CD4-positive, alpha-beta T cell (primary cell): ENCODE results near the gene IL4R. TPM values are rescaled to one million over a fixed set of nuclear protein-coding genes. Genes with fewer than 3 reads are reported as not detected.

Source experiments
- ATAC-seq: fragments of 200-7000 bp; cut with Tn5 transposase; one replicate; pipeline ENCODE4 v1.10.0; 2022; ENCODE audit warnings: mild to moderate bottlenecking; ENCODE audit not compliant: poor library complexity
- CTCF ChIA-PET: fragments of 350-600 bp; sonication (Branson Sonifier 250); formaldehyde crosslinking; loops from one replicate; lab custom pipeline; 2021; ENCODE audit warnings: antibody characterized with exemption, inconsistent platforms; lab: Charles Lee
- POLR2A ChIA-PET: fragments of 350-600 bp; sonication (Branson Sonifier 250); formaldehyde crosslinking; loops from one replicate; lab custom pipeline; 2021; ENCODE audit warnings: antibody characterized with exemption, inconsistent platforms; lab: Charles Lee
- DNase-seq, 14 experiments: peaks; one replicate each; pipeline ENCODE4 v3.0.0-alpha.2; 2013 to 2020; ENCODE audit warnings: mixed read lengths in 2 of 14
- H3K27ac ChIP-seq, 2 donors: one replicate each; pipeline versions ENCODE4 v1.5.1 to v1.7.0; 2013; ENCODE audit warnings: low read length in 2 of 2, low read depth in 1 of 2, mild to moderate bottlenecking in 1 of 2
- H3K27me3 ChIP-seq, 2 experiments: 1 replicate in 1 of 2; 2 replicates in 1 of 2; pipeline versions ENCODE4 v1.6.1 to v1.7.0; 2013; ENCODE audit warnings: low read length in 2 of 2, control low read depth in 1 of 2, mild to moderate bottlenecking in 1 of 2, moderate library complexity in 1 of 2; ENCODE audit not compliant: insufficient read depth in 2 of 2, control insufficient read depth in 1 of 2
- H3K36me3 ChIP-seq: one replicate; pipeline ENCODE4 v1.6.1; 2013; ENCODE audit warnings: low read length, control low read depth; ENCODE audit not compliant: insufficient read depth
- H3K4me1 ChIP-seq: one replicate; pipeline ENCODE4 v1.6.1; 2013; ENCODE audit warnings: low read length, control low read depth; ENCODE audit not compliant: insufficient read depth
- H3K4me3 ChIP-seq: one replicate; pipeline ENCODE4 v1.5.1; 2013; ENCODE audit warnings: mild to moderate bottlenecking, low read length, moderate library complexity
- H3K9me3 ChIP-seq, 2 experiments: 1 replicate in 1 of 2; 2 replicates in 1 of 2; pipeline versions ENCODE4 v1.6.1 to v1.7.0; 2013; ENCODE audit warnings: low read length in 2 of 2, mild to moderate bottlenecking in 2 of 2, control low read depth in 1 of 2, moderate library complexity in 1 of 2; ENCODE audit not compliant: control insufficient read depth in 1 of 2, insufficient read depth in 1 of 2
- H3K27ac Mint-ChIP-seq: one replicate; pipeline ENCODE4 v1.8.0; 2020; ENCODE audit warnings: mixed read lengths
- H3K27me3 Mint-ChIP-seq: one replicate; pipeline ENCODE4 v1.8.0; 2021; ENCODE audit warnings: mixed read lengths
- H3K36me3 Mint-ChIP-seq: one replicate; pipeline ENCODE4 v1.8.0; 2021; ENCODE audit warnings: low read depth, mixed read lengths
- H3K4me1 Mint-ChIP-seq: one replicate; pipeline ENCODE4 v1.8.0; 2021; ENCODE audit warnings: low read depth, mixed read lengths
- H3K4me3 Mint-ChIP-seq: one replicate; pipeline ENCODE4 v1.8.0; 2020; ENCODE audit warnings: mild to moderate bottlenecking, mixed read lengths
- H3K9me3 Mint-ChIP-seq: one replicate; pipeline ENCODE4 v1.8.0; 2020; ENCODE audit warnings: mixed read lengths
- intact Hi-C, 2 experiments: fragments of 100-400 bp; cut with DNase I in 1 of 2; cut with micrococcal nuclease in 1 of 2; formaldehyde crosslinking; loops; one replicate each; pipeline versions ENCODE4 v1.15.1 to v1.9.0; 2023 to 2025; cut with DNase I, micrococcal nuclease
- total RNA-seq, 174 experiments: library from RNA in 2 of 174; stranded (reverse) in 2 of 174; gene quantifications; one replicate each; pipeline ENCODE4 v1.2.3 and lab custom pipeline; 2021 to 2026
- TF ChIP-seq, protein P1 (sequence below): fragments of 200-600 bp; IDR thresholded peaks from one replicate; pipeline ENCODE4 v1.8.0; 2022; ENCODE audit warnings: antibody characterized with exemption, mild to moderate bottlenecking

IL4R gene
- total RNA-seq, 2 experiments from 2014 or later = 145 to 147 TPM

DNA sequence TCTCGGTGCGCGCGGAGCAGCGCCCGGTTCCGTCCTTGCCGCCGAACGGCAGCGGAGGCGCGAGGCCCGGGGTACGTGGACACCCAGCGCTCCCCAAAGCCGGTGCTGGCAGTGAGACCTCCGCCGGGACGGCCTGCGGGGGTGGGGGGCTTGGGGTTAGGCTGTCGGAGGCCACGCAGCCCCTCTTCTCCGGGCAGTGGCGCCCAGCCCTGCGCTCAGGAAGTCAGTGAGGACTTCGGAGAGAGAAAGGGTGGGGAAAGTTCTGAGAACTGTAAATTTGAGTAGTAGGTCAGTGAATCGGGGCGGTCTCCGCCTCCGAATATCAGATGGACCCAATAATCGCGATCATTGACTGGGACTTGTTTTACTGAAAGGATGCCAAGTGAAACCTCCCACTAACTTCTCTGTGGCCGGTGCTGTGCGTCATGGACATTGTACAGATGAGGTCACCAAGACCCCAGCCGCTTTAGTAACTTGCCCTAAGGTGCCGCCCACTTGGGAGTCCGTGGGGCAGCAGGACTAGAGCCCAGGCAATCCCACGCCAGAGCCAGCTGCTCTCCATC, 468 bp downstream of the IL4R start:
- peaks cover 54% of the 10 kb centered on the region for H3K4me1 Mint-ChIP-seq
- peak in 11 of 14 experiments; percentile 11 to 80 (median 42) for DNase-seq
- CTCF ChIA-PET = no interaction called here

DNA sequence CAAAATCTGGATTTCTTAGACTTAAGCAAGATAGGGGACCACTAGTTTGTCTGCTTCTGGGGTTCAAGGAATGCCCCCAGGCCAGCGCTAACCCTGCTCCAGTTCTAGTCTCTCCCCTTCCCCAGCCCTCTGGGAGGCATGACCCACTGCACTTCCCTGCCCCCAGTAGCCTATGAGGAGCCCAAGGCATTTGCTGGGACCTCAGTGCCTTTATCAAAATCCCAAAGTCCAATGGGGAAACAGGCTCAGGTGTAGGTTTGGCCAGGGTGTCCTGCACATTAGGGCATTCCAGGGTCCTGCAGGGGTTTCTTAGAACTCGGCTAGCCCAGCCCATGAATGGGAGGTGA, 1.2 kb downstream of the IL4R start:
- Histone ChIP-seq H3K36me3 (no peaks in the 10 kb centered on the region), H3K27me3 (no peaks in the 10 kb centered on the region), H3K27ac (peak overlapping the region; percentile 89 to 94), H3K4me1 (peaks cover 69% of the 10 kb centered on the region), H3K4me3 (peak overlapping the region; percentile 91), H3K9me3 (no peaks in the 10 kb centered on the region)
- intact Hi-C loops = loop anchor here (2.0 to 5.0 kb wide), 6 partner anchors 43 to 138 kb away; no protein-coding TSS in a partner anchor
- Mint-ChIP-seq H3K4me1 (peaks cover 61% of the 10 kb centered on the region), H3K27ac (peak overlapping the region; percentile 89), H3K27me3 (no peaks in the 10 kb centered on the region), H3K9me3 (no peaks in the 10 kb centered on the region), H3K4me3 (peak overlapping the region; percentile 86), H3K36me3 (peaks cover 35% of the 10 kb centered on the region)
- no peak for DNase-seq
- TF ChIP-seq, protein P1, sequence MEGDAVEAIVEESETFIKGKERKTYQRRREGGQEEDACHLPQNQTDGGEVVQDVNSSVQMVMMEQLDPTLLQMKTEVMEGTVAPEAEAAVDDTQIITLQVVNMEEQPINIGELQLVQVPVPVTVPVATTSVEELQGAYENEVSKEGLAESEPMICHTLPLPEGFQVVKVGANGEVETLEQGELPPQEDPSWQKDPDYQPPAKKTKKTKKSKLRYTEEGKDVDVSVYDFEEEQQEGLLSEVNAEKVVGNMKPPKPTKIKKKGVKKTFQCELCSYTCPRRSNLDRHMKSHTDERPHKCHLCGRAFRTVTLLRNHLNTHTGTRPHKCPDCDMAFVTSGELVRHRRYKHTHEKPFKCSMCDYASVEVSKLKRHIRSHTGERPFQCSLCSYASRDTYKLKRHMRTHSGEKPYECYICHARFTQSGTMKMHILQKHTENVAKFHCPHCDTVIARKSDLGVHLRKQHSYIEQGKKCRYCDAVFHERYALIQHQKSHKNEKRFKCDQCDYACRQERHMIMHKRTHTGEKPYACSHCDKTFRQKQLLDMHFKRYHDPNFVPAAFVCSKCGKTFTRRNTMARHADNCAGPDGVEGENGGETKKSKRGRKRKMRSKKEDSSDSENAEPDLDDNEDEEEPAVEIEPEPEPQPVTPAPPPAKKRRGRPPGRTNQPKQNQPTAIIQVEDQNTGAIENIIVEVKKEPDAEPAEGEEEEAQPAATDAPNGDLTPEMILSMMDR = no peak
- CTCF ChIA-PET = interaction anchor here (1.2 to 8.5 kb wide), 4 partner anchors 54 to 135 kb away, joined by 3 to 75 read pairs (median 17); no protein-coding TSS in a partner anchor
- ATAC-seq = no peak
- POLR2A ChIA-PET = interaction anchor here (0.9 to 5.0 kb wide), 5 partner anchors 53 to 132 kb away, joined by 3 to 68 read pairs (median 7); no protein-coding TSS in a partner anchor

More for the DNA sequence above, 468 bp downstream of the IL4R start:
- H3K4me1 ChIP-seq = peaks cover 62% of the 10 kb centered on the region
- Mint-ChIP-seq H3K9me3 (no peaks in the 10 kb centered on the region), H3K27me3 (no peaks in the 10 kb centered on the region), H3K36me3 (peaks cover 33% of the 10 kb centered on the region), H3K4me3 (peak overlapping the region; percentile 86), H3K27ac (peak overlapping the region; percentile 89)
- H3K4me3 ChIP-seq = peak overlapping the region; percentile 91
- no peaks in the 10 kb centered on the region for H3K27me3 ChIP-seq
- H3K9me3 ChIP-seq = no peaks in the 10 kb centered on the region
- peak overlapping the region; percentile 89 to 94 for H3K27ac ChIP-seq
- intact Hi-C loops = loop anchor here (2.0 kb wide), 2 partner anchors 79 to 135 kb away; no protein-coding TSS in a partner anchor
- POLR2A ChIA-PET = interaction anchor here (1.2 to 1.9 kb wide), 2 partner anchors 53 to 118 kb away, joined by 5 to 7 read pairs; no protein-coding TSS in a partner anchor
- H3K36me3 ChIP-seq = no peaks in the 10 kb centered on the region
- TF ChIP-seq, protein P1 = no peak
- peak; percentile 8 for ATAC-seq

DNA sequence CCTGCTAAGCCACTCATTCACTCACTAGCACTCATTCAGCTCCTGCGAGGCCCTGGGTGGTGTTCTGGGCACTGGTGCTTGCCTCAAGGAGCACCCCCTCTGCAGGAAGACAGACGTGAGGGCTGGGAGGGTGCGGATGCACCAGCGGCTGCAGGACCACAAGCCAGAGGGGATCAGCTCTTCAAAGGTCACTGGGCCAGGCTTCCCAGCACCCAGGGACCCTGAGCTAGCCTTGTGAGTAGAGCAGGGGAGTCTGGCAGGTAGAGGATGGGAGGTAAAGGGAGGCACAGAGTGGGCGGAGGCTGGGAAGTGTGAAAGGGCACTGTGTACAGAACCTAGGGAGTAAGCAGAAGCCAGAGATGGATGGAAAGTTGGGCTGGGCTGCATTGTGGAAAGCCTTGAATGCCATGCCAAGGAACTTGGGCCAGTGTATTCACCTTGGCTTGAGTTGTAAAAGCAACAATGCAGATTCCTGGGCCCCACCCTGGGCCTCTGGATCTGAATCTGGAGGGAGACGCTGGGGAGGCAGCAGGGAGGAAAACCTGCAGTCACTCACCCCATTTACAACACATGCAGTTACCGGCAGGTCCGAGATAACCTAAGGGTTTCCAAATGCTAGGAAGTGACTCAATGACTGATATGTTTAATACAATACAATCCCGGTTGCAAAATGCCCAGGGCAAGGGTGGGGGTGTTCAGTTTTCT, 1.7 kb downstream of the IL4R start:
- ATAC-seq = peak; percentile 33
- CTCF ChIA-PET = interaction anchor here (1.2 to 8.5 kb wide), 4 partner anchors 53 to 136 kb away, joined by 3 to 75 read pairs (median 17); no protein-coding TSS in a partner anchor
- peaks cover 65% of the 10 kb centered on the region for H3K4me1 Mint-ChIP-seq
- intact Hi-C loops = loop anchor here (2.0 to 5.0 kb wide), 6 partner anchors 43 to 138 kb away; no protein-coding TSS in a partner anchor
- TF ChIP-seq, protein P1 = no peak
- no peaks in the 10 kb centered on the region for H3K9me3 ChIP-seq
- H3K4me1 ChIP-seq = peaks cover 75% of the 10 kb centered on the region
- peaks cover 38% of the 10 kb centered on the region for H3K36me3 Mint-ChIP-seq
- peak overlapping the region; percentile 89 for H3K27ac Mint-ChIP-seq
- no peaks in the 10 kb centered on the region for H3K27me3 ChIP-seq
- H3K4me3 Mint-ChIP-seq = peak overlapping the region; percentile 86
- POLR2A ChIA-PET = interaction anchor here (0.5 to 5.0 kb wide), 6 partner anchors 52 to 131 kb away, joined by 3 to 68 read pairs (median 6); no protein-coding TSS in a partner anchor
- peak overlapping the region; percentile 91 for H3K4me3 ChIP-seq
- no peaks in the 10 kb centered on the region for H3K36me3 ChIP-seq
- peak; percentile 28 to 76 (median 52) for DNase-seq
- no peaks in the 10 kb centered on the region for H3K9me3 Mint-ChIP-seq
- no peaks in the 10 kb centered on the region for H3K27me3 Mint-ChIP-seq
- peak overlapping the region; percentile 89 to 94 for H3K27ac ChIP-seq
